Eye (tissue), 1 donor: Measurements from ENCODE around the gene B3GAT2.

ENCODE experiments used
- DNase-seq: peaks from one replicate; pipeline ENCODE4 v3.0.0-alpha.2; 2015

The B3GAT2 gene

DNA sequence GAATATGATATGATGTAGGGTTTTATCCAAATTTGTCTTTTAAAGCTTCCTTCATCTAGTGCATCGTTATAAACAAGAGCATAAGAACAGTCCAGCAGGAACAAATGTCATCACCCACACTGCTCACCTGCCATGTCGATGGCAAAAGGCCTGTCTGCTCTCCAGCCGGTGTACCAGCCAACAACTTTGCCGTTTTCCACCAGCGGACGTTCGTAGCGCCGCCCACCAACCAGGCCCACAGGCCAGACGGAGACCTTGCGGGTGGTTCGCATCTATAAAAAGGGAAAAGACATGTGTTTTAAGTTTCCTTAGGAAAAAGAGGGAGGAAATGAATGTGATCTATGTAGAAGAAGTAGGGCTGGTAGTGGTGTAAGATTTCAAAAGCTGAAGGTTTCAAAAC, 62.9 kb downstream of the B3GAT2 start:
- DNase-seq = no peak

DNA sequence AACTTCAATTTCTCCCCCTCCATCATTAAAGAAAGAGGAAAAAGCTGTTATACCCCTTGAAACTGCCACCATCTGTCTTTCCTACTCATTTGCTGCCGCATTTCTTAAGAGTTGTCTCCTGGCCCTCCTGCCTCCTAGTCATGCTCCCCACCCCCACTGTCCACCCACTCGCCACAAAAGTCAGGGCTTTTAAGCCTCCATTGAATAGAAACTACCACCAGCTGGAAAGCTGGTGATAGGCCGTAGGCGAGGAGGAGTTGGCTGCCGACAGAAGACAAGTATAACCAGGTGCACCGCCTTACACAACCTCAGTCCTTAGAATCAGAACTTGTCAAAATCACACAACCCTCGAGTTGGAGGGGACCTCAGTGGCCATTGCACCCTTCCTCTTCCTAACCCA, 67.6 kb downstream of the B3GAT2 start:
- DNase-seq = no peak

DNA sequence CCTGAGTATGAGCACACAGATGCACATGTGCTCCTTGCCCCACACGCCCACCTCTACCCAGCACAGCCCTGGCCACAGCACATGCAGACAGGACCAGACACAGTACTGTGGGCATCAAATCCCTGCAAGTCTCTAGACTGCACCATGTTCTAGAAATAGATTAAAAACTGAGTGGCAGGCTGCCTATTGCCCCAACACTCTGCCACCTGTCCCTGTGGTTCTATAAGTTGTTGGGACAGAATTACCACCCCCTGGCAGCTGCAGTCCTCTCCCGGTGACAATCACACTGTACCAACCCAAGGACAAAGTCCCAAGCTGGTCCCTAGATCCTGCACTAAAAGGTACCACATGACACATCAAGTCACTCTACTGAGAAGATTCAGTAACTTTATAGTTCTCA, 70.2 kb downstream of the B3GAT2 start:
- DNase-seq = no peak

DNA sequence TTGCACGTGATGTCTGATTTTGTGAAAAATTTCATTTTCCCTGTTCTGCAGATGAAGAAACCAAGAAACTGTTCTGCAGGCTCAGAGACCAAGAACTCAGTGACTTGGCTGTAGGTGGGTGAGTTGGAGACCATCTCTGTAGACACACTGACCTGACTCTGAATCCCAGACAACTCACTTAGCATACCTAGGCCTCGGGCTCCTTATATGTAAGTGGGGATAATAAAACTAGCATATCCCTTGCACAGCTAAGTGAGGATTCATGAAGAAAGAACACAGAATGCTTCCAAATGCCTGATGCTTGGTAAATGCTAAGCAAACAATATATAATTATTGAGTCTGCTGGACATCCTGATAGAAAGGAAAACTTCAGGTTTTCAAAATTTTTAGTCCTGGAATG, 70.8 kb downstream of the B3GAT2 start:
- DNase-seq = no peak

DNA sequence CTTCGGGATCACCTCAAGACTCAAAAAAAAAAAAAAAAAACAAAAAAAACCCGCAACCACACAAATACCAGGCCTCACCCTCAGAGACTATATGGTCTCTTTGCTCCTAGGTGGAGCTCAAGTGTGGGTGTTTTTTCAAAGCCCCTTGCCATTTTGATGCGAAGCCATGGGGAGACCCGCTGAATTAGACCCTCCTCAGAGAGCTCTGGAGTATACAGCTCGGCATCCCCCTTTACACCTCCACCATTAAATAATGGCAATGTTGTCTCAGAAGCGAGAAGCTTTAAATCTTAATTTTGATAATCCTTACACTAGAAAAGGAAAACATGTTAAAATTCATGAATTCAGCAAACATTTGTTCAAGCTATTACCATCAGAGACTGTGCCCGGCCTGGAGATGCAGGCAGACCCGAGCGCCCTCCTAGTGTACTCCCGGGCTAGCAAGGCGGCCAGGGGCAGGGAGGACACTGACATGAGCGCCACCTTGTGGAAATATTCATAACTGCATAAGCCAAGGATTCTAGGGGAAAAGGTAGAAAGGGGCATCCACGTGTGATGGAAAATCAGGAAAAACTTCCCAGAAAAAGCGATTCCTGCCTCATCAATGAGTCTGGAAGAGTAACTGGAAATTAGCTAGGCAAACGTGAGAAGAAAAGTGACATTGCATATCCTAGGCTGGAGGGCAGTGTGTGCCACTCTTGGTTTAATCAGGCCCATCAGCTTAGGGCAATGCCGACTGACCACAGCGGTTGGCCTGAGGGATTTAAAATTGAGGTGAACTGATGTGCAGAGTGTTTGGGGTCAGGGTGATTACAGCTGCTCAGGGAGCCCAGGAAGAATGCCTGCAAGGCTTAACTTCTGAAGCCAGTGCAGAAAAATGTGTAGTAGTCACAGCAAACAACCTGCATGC, 72.5 kb downstream of the B3GAT2 start:
- peak; percentile 88 for DNase-seq

DNA sequence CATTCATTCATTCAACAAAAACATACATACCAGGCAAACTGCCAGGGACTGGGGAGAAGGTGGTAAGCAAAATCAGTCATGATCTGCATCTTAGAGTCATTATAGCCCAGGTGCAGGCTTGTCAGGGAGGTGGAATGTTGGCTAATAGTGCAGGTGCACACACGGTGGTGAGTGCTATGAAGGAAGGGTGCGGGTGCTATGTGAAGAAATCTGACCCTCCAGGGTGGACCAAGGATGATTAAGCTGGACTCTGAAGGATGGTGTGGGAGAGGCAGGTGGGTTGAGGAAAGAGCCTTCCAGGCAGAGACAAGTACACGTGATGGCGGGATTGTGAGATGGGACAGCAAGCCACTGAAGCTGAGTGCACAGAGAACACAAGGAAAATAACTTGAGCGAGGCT, 77.4 kb downstream of the B3GAT2 start:
- DNase-seq = no peak

DNA sequence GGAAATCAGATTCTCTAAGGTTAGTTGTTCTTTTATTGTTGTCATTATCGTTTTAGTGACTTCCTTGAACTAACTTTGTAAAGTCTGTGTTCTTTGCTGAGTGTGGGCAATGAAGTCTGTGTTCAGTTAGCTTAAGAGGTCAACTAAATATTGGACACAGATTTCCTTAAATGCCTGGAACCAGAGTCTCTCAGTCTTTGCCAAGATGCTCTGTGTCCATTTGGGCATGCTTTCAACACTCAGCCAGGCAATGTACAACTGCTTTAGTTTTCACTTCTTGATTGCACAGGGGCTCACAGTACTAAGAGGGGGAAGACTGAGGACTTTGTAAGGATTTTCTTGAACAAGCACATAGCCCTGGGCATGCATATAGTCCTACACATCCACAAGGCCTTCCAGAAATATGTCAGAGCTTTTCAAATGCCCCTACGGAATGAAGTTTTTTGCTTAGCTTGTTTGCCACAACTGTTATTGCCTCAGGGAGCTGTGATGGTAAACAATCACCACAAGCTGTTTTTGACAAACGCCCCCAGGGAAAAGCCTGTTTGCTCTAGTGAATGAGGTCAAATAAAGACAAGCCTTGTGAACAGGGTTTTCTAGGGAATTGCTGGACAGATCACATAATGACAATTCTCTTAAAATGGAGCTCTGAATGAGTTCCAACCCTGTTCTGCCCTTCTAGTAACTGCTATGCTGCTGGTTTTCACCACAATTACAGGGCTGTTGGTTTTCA, 82.5 kb downstream of the B3GAT2 start:
- peak; percentile 8 for DNase-seq

DNA sequence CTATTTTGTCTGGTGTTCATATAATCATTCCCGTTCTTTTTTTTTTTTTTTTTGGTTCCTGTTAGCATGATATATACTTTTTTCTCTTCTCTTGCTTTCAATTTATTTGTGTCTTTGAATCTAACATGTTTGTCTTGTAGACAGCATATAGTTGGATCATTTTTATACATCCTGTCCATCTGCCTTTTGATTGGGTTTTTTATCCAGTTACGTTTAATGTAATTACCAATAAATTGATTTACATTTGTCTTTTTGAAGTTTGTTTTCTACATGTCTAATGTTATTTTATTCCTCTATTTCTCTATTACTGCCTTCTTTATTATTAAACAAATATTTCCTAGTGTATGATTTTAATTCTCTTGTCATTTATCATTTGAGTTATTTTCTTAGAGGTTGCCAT, 84.4 kb downstream of the B3GAT2 start:
- DNase-seq = no peak

DNA sequence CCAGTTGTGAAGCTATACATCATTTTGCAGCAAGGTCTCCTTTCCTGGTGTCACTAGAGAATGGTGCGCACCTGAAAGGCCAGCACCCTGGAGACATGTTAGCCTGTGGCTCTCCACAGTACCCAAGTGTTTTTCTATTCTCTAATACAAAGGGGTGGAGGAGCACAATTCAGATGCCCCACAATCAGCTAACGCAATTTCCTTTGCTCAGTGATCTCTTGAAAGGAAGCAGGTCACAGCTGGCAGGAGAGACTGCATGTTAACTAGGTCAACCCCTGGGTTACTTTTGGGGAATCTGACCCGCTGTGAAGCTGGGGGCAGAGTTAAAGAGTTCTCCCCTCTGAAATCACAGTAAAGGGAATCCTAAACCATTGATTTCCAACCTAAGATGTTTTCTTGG, 92.5 kb downstream of the B3GAT2 start:
- peak; percentile 10 for DNase-seq

DNA sequence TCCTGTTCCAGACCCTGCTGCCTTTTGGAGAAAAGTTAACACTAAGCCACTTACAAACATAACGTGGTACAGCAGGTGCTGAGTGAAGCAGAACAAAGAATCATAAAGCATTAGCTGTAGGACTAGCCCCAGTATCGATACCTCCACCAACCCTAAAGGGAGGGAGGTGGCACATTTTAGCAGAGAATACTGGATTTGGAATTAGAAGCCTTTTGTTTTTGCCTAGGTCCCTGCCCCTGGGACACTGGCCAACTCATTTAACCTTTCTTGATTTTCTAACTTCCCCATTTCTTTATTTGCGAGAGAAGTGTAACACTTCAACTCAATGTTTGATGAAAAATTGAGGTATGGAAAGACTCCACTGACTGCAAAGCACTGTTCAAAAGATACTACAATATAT, 93.5 kb downstream of the B3GAT2 start:
- no peak for DNase-seq

DNA sequence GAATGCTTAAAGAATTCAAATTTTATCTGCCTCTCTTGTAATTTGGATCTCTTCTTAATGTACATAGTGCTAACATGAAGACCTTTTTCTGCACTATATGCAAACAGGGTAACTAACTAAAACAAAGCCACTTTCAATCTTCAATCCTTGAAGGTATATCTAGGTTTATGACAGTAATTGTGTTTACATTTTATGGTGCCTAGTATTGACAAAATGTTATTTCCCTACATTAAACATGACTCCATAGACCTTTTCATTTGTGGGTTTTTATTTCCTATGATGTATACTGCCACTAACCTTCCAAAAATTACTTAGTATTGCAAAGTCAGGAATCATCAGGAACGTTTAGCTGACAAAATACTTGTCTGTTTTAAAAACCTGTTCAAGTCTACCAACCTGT, 95.9 kb downstream of the B3GAT2 start:
- DNase-seq = no peak

DNA sequence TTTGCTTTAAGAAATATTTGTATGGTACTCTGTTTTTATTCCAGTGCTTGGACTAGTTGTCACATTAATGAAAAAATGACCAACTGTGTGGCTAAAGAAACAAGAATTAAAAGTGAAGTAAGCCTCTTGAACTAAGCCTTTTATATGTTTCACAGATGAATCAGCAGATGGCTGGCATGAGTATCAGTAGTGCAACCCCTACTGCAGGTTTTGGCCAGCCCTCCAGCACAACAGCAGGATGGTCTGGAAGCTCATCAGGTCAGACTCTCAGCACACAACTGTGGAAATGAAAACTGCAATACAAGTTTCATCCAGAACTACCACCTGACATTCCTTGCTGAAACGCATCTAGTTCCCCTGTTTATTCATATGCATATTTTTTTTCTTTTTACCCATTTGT, 96.8 kb downstream of the B3GAT2 start:
- DNase-seq = no peak

DNA sequence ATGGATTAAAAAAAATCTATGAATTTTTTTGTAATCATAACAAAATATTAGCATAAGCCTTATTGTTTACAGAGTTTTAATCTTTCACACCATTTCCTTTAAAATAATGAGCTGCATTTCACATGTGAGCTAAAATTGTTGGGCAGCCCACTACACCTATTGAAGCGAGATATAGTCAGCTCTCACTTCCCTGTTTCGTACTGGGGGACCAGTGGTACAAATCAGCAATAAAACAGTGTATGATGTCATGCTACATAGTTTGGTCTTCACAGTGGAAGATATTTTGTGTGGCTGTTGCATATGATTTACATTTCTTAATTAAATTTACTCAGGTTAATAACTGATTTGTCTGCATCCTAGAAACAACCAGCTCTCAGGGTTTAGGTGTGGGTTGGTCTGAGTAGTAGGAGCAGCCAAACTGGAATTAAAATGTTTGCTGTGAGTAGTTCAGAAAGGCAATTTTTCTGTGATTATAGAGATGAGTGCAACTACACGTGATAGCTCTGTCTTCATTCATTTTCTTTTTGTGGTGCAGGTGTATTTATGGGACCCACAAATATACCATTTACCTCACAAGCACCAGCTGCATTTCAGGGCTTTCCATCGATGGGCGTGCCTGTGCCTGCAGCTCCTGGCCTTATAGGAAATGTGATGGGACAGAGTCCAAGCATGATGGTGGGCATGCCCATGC, 99.3 kb downstream of the B3GAT2 start:
- DNase-seq = no peak

DNA sequence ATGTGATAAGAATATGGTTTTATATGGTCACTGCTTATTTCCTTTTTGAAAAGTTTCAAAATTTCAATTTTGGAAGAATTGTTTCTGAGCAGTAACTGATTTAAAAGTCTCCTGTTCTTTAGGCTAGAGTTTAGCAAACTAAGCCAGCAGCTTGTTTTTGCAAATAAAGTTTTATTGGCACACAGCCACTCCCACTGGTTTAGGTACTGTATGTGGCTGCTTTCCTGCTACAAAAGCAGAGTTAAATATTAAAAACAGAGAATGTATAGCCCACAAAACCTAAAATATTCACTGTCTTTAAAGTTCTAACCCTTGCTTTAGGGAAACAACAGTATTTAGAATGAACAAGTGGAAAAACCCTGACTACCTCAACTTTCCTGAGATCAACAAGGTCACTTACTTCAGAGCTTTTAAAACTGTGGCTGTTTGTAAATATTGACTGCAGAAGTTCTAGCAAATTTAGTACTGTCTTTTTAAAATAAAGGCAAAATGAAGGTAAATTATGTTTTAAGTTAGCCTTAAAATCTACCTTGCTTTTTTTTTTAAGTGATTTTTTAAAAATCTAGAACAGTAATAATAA, 104.1 kb downstream of the B3GAT2 start:
- no peak for DNase-seq

DNA sequence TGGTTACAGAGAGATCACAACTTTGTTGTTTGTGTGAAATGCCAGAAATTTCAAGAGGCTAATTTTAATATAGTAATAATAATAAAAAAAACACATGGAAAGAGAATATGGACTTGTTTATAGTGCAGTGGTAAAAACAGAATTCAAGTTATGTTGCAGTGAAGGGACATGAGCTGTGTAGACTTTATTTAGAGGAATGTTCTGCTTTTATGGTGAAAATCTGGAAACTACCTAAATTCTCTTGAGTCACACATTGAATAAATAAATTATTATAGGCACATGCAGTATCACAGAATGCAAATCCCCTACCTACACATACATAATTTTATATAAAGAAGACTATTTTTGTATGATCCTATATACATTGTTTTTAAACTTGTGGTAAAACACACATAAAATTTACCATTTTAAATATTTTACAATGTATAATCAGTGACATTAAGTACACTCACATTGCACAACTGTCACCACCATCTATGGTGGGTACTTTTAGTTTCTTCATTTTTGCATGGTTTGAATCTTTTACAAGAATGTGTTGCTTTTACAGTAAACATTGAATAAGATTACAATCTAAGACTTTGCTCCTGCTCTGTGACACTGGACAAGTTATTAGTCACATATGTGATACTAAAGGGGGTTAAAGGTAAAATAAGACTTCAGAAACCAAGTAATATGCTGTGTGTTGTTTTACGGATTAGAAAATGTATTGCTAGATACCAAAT, 107.4 kb downstream of the B3GAT2 start:
- DNase-seq = no peak

DNA sequence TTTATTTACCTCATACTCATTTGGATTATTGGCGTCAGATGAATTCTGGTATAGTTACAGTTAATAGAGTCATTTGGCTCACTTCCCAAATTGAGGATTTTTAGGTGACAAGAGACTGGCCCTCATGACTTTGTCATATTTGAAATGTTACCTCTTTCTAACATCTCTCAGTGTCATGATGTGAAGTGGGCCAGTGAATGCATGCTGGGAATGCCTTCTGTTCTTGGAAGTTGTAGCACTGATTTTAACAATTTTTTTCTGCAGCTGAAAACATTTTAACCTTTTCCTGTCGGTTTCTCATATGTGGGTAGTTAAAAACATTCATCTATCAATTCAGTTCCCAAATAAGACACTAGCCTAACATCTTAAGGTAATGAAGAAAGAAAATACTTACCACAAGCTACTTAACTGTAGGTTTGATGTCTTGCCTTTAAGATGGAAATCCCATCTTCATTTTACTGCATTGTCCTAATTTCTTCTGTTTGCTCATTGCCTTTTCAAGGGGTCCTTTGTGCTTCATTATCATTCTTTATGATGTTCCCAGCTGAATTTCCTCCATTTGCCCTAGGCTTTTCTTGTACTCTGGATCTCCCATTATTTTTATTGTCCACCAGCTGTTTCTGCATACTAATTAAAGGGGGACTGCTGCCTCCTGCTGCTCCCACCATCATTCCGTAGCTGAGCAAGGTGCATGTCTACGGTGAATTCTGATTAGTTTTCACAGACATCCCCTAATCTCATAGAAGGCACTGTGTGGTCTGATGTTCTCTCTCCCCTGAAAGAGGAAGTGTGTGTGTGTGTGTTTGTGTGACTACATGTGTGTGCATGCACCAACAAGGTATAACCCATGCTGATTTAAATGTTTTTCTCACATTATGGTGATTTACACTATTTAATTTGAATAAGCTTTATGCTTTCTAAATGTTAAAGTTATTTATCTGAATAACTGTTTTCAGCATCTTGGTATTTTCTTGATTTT, 109.5 kb downstream of the B3GAT2 start:
- no peak for DNase-seq

DNA sequence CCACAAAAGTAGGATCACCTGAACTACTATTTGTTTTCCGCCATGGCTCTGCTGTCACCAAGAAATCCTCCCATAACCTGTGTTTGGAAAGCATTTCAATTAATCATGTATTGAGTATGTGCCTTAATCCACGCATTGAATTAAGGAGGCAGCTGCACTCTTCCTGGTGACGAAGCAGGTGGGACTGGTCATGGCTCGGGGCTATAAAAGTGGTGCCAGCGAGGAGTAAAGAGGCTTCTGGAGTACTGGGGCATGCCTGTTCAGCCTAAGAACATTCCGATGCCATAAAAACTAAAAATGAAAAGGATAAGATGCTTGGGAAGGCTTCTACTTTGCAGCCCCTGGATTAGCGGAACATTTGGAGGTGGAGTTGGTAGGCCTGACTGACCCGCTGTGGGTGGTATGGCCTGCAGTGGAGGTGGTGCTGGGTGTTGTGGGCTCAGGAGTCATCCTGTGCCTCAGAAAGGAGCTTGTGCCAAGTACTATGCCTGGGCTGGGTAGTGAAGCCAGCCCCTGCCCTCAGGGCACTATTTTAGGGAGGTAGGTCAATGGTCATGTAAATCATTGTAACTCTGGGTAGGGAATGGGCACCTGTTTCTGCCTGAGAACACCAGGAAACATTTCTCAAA, 110.5 kb downstream of the B3GAT2 start:
- DNase-seq = no peak

DNA sequence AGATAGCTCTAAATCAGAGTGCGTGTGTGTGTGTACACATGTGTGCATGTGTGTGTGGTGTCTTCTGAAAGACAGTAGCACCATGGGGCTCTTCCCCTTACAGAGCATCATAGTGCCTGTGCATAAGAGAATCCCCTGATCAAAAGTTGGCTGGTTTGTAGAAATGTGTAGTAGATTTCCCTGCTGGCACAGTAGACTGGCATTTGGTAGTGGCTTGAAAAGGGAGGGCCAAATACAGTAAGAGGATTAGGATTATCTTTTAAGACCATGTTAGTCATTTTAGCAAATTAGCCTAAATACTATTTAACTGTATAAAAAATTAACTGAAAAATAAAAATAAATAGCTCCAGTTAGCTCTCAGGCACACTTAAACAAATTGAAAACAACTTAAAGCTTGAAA, 112.6 kb downstream of the B3GAT2 start:
- no peak for DNase-seq

DNA sequence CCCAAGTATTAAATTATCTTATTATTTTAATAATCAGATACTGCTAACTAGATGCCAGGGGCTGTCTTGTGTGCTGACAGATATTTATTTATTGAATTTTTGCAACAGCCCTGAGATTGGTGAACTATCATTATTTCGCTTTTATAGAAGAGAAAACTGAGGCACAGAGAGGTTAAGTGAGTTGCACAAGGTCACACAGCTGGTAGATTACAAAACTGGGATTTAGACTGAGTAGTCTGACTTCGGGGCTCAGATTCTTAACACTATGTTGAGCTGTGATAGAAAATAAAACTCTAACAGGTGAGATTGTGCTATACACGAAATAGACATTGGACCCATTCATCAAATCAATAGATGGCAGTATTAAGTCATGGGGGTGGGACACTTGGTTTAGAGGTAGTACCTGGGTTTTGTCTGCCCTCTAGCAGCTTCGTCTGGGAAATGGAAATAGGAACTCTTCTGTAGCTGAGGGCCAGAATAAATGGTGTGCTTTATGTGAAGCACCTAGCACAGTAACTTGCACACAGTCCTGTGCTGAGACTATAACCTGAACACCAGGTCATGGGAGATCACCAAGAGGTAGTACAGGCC, 113.4 kb downstream of the B3GAT2 start:
- DNase-seq = no peak

DNA sequence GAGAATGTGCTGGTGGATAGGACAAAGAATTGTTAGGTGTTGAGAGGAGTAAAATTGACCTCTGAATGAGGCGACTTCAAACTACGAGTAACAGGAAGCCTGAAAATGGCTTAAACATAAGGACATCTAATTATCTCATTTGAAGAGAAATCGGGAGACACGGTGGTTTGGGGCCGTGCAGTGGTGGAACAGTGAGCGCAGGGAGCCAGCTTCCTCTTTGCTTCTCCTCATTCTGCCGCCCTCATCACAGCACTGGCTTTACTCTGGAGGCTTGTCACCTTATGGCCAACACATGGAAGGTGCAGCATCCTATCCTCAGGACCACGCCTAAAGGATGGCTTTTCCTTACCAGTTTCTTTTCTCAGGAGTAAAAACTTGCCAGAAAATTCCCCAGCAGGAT, 114.3 kb downstream of the B3GAT2 start:
- DNase-seq = no peak

DNA sequence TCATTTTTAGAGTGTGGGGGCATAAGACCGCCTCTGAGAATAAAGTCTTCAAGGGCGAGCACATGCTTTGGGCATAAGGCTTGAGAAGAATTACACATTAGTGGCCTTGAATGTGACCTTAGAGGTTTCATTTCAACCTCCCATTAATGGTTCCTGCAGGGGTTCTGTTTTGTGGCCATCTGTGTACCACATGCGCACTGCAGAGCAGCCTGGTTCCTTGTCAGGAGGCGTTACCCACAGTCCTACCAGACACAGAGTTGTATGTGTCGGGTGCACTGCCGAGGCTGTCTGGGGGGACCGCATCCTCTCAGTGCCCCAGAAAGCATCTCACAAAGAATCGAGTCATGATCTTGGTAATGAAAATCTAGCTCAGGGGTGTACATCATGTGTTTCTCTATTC, 115.7 kb downstream of the B3GAT2 start:
- peak; percentile 14 for DNase-seq
